ENCODE results near the gene CD160.
"Not testable (repeated sequence)": the region's sequence is repeated elsewhere in the genome, so short reads cannot be mapped to it uniquely, and the experiment has no call there.

The CD160 gene

DNA sequence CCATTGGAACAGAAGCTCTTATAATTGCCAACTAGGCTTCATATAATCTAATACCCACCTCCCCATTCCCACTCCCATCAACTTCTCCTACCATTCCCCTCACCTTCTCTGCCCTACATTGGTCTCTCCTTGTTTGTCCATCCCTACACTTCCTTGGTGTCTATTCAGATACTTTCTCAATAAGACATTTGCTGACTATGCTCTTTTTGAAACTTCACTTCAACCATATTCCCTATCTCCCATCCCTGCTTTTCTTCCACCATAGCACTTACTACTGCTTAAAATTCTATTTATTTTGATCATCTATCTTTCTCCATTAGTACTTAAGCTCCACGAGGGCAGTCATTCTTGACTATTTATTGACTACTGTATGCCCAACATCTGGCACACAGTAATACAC, 40.4 kb downstream of the CD160 start:
- DNase-seq = no peak
- H3K4me1 ChIP-seq (ENCODE audit: low read length) = no peaks in the 10 kb centered on the region
- no peaks in the 10 kb centered on the region for H3F3A ChIP-seq (ENCODE audit: insufficient read depth, low read length)
- TF ChIP-seq EZH2phosphoT487 (IDR thresholded peaks at IDR 0.05; ENCODE audit: low read length) (no peak), EZH2 (optimal IDR thresholded peaks at IDR 0.05; ENCODE audit: low read depth, low read length) (no peak)
- TF ChIP-seq, protein P1, sequence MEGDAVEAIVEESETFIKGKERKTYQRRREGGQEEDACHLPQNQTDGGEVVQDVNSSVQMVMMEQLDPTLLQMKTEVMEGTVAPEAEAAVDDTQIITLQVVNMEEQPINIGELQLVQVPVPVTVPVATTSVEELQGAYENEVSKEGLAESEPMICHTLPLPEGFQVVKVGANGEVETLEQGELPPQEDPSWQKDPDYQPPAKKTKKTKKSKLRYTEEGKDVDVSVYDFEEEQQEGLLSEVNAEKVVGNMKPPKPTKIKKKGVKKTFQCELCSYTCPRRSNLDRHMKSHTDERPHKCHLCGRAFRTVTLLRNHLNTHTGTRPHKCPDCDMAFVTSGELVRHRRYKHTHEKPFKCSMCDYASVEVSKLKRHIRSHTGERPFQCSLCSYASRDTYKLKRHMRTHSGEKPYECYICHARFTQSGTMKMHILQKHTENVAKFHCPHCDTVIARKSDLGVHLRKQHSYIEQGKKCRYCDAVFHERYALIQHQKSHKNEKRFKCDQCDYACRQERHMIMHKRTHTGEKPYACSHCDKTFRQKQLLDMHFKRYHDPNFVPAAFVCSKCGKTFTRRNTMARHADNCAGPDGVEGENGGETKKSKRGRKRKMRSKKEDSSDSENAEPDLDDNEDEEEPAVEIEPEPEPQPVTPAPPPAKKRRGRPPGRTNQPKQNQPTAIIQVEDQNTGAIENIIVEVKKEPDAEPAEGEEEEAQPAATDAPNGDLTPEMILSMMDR (IDR thresholded peaks at IDR 0.05; ENCODE audit: low read length) = no peak
- no peak overlapping the region for H3K4me2 ChIP-seq (ENCODE audit: low read depth, low read length)
- no peaks in the 10 kb centered on the region for H3K9me3 ChIP-seq (replicated peaks; ENCODE audit: insufficient read depth, low read length)
- H2AFZ ChIP-seq (ENCODE audit: low read length) = no peak overlapping the region
- H3K36me3 ChIP-seq (replicated peaks; ENCODE audit: insufficient read depth, low read length) = peaks cover 2% of the 10 kb centered on the region; the same call in 1 of the 2 replicates
- H3K27me3 ChIP-seq (replicated peaks; ENCODE audit: insufficient read depth, low read length) = no peaks in the 10 kb centered on the region
- H4K20me1 ChIP-seq (ENCODE audit: insufficient read depth, low read length) = no peaks in the 10 kb centered on the region
- no peaks in the 10 kb centered on the region for H3K79me2 ChIP-seq (ENCODE audit: low read length)
- no peak overlapping the region for H3K27ac ChIP-seq (ENCODE audit: low read length)
- H3K9me2 ChIP-seq (replicated peaks; ENCODE audit: insufficient read depth, low read length) = no peaks in the 10 kb centered on the region
- no peak overlapping the region for H3K9ac ChIP-seq (ENCODE audit: low read length)
- H3K4me3 ChIP-seq (ENCODE audit: low read length) = no peak overlapping the region

DNA sequence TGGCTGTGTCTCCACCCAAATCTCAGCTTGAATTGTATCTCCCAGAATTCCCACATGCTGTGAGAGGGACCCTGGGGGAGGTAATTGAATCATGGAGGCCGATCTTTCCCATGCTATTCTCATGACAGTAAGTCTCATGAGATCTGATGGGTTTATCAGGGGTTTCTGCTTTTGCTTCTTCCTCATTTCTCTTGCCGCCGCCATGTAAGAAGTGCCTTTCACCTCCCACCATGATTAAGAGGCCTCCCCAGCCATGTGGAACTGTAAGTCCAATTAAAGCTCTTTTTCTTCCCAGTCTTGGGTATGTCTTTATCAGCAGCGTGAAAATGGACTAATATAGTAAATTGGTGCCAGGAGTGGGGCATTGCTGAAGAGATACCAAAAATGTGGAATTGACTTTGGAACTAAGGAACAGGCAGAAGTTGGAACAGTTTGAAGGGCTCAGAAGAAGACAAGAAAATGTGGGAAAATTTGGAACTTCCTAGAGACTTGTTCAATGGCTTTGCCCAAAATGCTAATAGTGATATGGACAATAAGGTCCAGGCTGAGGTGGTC, 41.2 kb downstream of the CD160 start:
- H3K27ac ChIP-seq (ENCODE audit: low read length); H4K20me1 ChIP-seq (ENCODE audit: insufficient read depth, low read length); H3K27me3 ChIP-seq (replicated peaks; ENCODE audit: insufficient read depth, low read length); H3K4me2 ChIP-seq (ENCODE audit: low read depth, low read length); H3K4me1 ChIP-seq (ENCODE audit: low read length); DNase-seq; H3K9me3 ChIP-seq (replicated peaks; ENCODE audit: insufficient read depth, low read length); H3K36me3 ChIP-seq (replicated peaks; ENCODE audit: insufficient read depth, low read length); H3K9me2 ChIP-seq (replicated peaks; ENCODE audit: insufficient read depth, low read length); H3K9ac ChIP-seq (ENCODE audit: low read length); H2AFZ ChIP-seq (ENCODE audit: low read length); H3K79me2 ChIP-seq (ENCODE audit: low read length); H3F3A ChIP-seq (ENCODE audit: insufficient read depth, low read length); H3K4me3 ChIP-seq (ENCODE audit: low read length): not testable (repeated sequence)

- H3K9ac ChIP-seq (ENCODE audit: low read length); H3K36me3 ChIP-seq (replicated peaks; ENCODE audit: insufficient read depth, low read length): not testable (repeated sequence)
Measured at GRCh38 chr1:145761498-145761897, 42.2 kb downstream of the CD160 start.

DNA sequence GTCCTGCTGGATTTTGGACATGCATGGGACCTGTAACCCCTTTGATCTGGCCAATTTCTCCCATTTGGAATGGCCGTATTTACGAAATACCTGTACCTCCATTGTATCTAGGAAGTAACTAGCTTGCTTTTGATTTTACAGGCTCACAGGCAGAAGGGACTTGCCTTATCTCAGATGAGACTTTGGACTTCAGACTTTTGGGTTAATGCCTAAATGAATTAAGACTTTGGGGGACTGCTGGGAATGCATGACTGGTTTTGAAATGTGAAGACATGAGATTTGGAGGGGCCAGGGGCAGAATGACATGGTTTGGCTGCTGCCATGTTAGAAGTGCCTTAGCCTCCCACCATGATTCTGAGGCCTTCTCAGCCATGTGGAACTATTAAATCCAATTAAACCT, 42.7 kb downstream of the CD160 start:
- not testable (repeated sequence) for H3K9me3 ChIP-seq (replicated peaks; ENCODE audit: insufficient read depth, low read length); H3K4me2 ChIP-seq (ENCODE audit: low read depth, low read length); H3K9ac ChIP-seq (ENCODE audit: low read length); H3K36me3 ChIP-seq (replicated peaks; ENCODE audit: insufficient read depth, low read length); H3K4me1 ChIP-seq (ENCODE audit: low read length); H3F3A ChIP-seq (ENCODE audit: insufficient read depth, low read length); DNase-seq; H2AFZ ChIP-seq (ENCODE audit: low read length); H3K79me2 ChIP-seq (ENCODE audit: low read length); H4K20me1 ChIP-seq (ENCODE audit: insufficient read depth, low read length); H3K4me3 ChIP-seq (ENCODE audit: low read length); H3K27ac ChIP-seq (ENCODE audit: low read length); H3K27me3 ChIP-seq (replicated peaks; ENCODE audit: insufficient read depth, low read length); H3K9me2 ChIP-seq (replicated peaks; ENCODE audit: insufficient read depth, low read length)

More at GRCh38 chr1:145761498-145761897, 42.2 kb downstream of the CD160 start:
- not testable (repeated sequence) for H3K27me3 ChIP-seq (replicated peaks; ENCODE audit: insufficient read depth, low read length); DNase-seq; H3K4me1 ChIP-seq (ENCODE audit: low read length); H3K4me2 ChIP-seq (ENCODE audit: low read depth, low read length); H3F3A ChIP-seq (ENCODE audit: insufficient read depth, low read length); H3K9me2 ChIP-seq (replicated peaks; ENCODE audit: insufficient read depth, low read length); H3K4me3 ChIP-seq (ENCODE audit: low read length); H3K27ac ChIP-seq (ENCODE audit: low read length); H3K9me3 ChIP-seq (replicated peaks; ENCODE audit: insufficient read depth, low read length); H4K20me1 ChIP-seq (ENCODE audit: insufficient read depth, low read length); H3K79me2 ChIP-seq (ENCODE audit: low read length); H2AFZ ChIP-seq (ENCODE audit: low read length)

GRCh38 chr1:145764231-145764940, 45.1 kb downstream of the CD160 start:
- not testable (repeated sequence) for H3K27ac ChIP-seq (ENCODE audit: low read length); H3K9me2 ChIP-seq (replicated peaks; ENCODE audit: insufficient read depth, low read length); H3K4me3 ChIP-seq (ENCODE audit: low read length); H3K4me1 ChIP-seq (ENCODE audit: low read length); H3K4me2 ChIP-seq (ENCODE audit: low read depth, low read length); H3K9me3 ChIP-seq (replicated peaks; ENCODE audit: insufficient read depth, low read length); H3K27me3 ChIP-seq (replicated peaks; ENCODE audit: insufficient read depth, low read length); H3F3A ChIP-seq (ENCODE audit: insufficient read depth, low read length); H4K20me1 ChIP-seq (ENCODE audit: insufficient read depth, low read length); DNase-seq; H3K79me2 ChIP-seq (ENCODE audit: low read length); H2AFZ ChIP-seq (ENCODE audit: low read length); H3K9ac ChIP-seq (ENCODE audit: low read length); H3K36me3 ChIP-seq (replicated peaks; ENCODE audit: insufficient read depth, low read length)

GRCh38 chr1:145765127-145765526, 45.8 kb downstream of the CD160 start:
- H3K27me3 ChIP-seq (replicated peaks; ENCODE audit: insufficient read depth, low read length); H3K27ac ChIP-seq (ENCODE audit: low read length); H3K9ac ChIP-seq (ENCODE audit: low read length); H3K9me2 ChIP-seq (replicated peaks; ENCODE audit: insufficient read depth, low read length); H3K9me3 ChIP-seq (replicated peaks; ENCODE audit: insufficient read depth, low read length); H3F3A ChIP-seq (ENCODE audit: insufficient read depth, low read length); H3K4me1 ChIP-seq (ENCODE audit: low read length); H3K36me3 ChIP-seq (replicated peaks; ENCODE audit: insufficient read depth, low read length); H3K4me3 ChIP-seq (ENCODE audit: low read length); H3K4me2 ChIP-seq (ENCODE audit: low read depth, low read length); H3K79me2 ChIP-seq (ENCODE audit: low read length); H2AFZ ChIP-seq (ENCODE audit: low read length); H4K20me1 ChIP-seq (ENCODE audit: insufficient read depth, low read length); DNase-seq: not testable (repeated sequence)

DNA sequence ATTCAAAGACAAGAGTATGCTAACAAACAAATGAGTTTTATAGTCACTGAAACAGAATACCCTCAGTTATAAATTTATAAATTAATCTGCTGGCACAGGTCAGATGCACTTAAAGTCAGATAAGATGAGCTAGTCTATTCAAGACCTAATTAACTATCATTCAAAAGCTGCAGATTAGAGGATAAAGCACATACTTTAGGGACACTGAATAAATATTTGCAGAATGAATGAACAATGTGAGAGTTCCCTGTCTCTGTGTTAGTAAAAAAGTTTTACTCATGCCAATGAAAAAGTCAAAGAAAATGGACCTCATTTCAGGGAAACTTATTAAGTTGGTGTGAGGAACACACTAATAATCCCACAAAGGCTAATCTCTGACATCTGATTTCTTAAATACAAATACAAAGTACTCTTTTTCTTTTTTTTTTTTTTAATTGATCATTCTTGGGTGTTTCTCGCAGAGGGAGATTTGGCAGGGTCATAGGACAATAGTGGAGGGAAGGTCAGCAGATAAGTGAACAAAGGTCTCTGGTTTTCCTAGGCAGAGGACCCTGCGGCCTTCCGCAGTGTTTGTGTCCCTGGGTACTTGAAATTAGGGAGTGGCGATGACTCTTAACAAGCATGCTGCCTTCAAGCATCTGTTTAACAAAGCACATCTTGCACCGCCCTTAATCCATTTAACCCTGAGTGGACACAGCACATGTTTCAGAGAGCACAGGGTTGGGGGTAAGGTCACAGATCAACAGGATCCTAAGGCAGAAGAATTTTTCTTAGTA, 46.5 kb downstream of the CD160 start:
- H2AFZ ChIP-seq (ENCODE audit: low read length); DNase-seq; H3K27me3 ChIP-seq (replicated peaks; ENCODE audit: insufficient read depth, low read length); H3K4me2 ChIP-seq (ENCODE audit: low read depth, low read length); H3F3A ChIP-seq (ENCODE audit: insufficient read depth, low read length); H3K9me2 ChIP-seq (replicated peaks; ENCODE audit: insufficient read depth, low read length); H3K9ac ChIP-seq (ENCODE audit: low read length); H3K79me2 ChIP-seq (ENCODE audit: low read length); H3K36me3 ChIP-seq (replicated peaks; ENCODE audit: insufficient read depth, low read length); H4K20me1 ChIP-seq (ENCODE audit: insufficient read depth, low read length); H3K27ac ChIP-seq (ENCODE audit: low read length); H3K4me3 ChIP-seq (ENCODE audit: low read length); H3K9me3 ChIP-seq (replicated peaks; ENCODE audit: insufficient read depth, low read length); H3K4me1 ChIP-seq (ENCODE audit: low read length): not testable (repeated sequence)

Measured in MM.1S (cell line).